ENCODE measurements around the gene EMP3. TPM values are rescaled to one million over a fixed set of nuclear protein-coding genes. Genes with fewer than 3 reads are reported as not detected.

The EMP3 gene
- total and polyA plus RNA-seq, 2 of the 13 experiments (the other 11 are each of a cell fraction or from before 2014, with no cell fraction given): 2.2 to 7.8 TPM

DNA sequence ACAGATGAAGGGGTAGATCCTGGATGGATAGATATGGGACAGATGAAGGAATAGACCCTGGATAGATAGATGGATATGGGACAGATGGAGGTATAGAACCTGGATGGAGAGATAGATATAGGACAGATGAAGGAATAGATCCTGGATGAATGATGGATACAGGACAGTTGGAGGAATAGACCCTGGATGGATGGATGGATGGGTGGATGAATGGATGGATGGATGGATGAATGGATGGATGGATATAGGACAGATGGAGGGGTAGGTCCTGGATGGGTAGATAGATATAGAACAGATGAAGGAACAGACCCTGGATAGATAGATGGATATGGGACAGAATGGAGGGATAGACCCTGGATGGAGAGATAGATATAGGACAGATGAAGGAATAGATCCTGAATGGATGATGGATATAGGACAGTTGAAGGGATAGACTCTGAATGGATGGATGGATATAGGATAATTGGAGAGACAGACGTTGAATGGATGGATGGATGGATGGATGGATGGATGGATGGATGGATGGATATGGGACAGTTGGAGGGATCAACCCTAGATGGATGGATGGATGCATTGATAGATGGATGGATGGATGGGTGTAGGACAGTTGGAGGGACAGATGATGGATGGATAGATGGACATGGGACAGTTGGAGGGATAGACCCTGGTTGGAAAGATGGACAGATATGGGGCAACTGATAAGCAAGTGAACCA, 23.3 kb upstream of the EMP3 start:
- no peak overlapping the region for H3K9ac ChIP-seq (ENCODE audit: insufficient read depth, low read depth, low read length)
- WGBS (ENCODE audit: low lambda C conversion rate): 0% methylated on average over 1 of the region's 1 CpG
- no peak overlapping the region for H3K27ac ChIP-seq (ENCODE audit: extremely low read length, insufficient read depth, low read length)
- no peaks in the 10 kb centered on the region for H4K20me1 ChIP-seq (ENCODE audit: insufficient read depth, low read length)
- H3K9me3 ChIP-seq (ENCODE audit: low read length): no peaks in the 10 kb centered on the region
- H3K4me2 ChIP-seq (ENCODE audit: low read depth, low read length): no peak overlapping the region
- no peak for ATAC-seq
- BruUV-seq (replicated peaks): no TSS peak
- H3K4me3 ChIP-seq (replicated peaks in 1 of 3; ENCODE audit: insufficient read depth in 1 of 3, low read depth in 2 of 3, low read length in 3 of 3): no peak overlapping the region
- in situ Hi-C loops (cut with HindIII; ENCODE audit: extremely low pct_ligation_motif_present, low pct_unique_long_range_greater_than_20kb) (no loop called here), intact Hi-C loops (cut with micrococcal nuclease; ENCODE audit: unreplicated experiment) (no loop called here)
- H3K4me1 ChIP-seq (ENCODE audit: insufficient read depth, low read length): peaks cover 2% of the 10 kb centered on the region
- H2AFZ ChIP-seq (ENCODE audit: low read length): no peak overlapping the region
- no peak for DNase-seq (ENCODE audit: low spot score)
- no peaks in the 10 kb centered on the region for H3K79me2 ChIP-seq (ENCODE audit: insufficient read depth, low read length)
- no peak for TF ChIP-seq ZNF569 (CRISPR knock-in tag; IDR thresholded peaks at IDR 0.05; ENCODE audit: borderline replicate concordance)
- TF ChIP-seq, protein P1, sequence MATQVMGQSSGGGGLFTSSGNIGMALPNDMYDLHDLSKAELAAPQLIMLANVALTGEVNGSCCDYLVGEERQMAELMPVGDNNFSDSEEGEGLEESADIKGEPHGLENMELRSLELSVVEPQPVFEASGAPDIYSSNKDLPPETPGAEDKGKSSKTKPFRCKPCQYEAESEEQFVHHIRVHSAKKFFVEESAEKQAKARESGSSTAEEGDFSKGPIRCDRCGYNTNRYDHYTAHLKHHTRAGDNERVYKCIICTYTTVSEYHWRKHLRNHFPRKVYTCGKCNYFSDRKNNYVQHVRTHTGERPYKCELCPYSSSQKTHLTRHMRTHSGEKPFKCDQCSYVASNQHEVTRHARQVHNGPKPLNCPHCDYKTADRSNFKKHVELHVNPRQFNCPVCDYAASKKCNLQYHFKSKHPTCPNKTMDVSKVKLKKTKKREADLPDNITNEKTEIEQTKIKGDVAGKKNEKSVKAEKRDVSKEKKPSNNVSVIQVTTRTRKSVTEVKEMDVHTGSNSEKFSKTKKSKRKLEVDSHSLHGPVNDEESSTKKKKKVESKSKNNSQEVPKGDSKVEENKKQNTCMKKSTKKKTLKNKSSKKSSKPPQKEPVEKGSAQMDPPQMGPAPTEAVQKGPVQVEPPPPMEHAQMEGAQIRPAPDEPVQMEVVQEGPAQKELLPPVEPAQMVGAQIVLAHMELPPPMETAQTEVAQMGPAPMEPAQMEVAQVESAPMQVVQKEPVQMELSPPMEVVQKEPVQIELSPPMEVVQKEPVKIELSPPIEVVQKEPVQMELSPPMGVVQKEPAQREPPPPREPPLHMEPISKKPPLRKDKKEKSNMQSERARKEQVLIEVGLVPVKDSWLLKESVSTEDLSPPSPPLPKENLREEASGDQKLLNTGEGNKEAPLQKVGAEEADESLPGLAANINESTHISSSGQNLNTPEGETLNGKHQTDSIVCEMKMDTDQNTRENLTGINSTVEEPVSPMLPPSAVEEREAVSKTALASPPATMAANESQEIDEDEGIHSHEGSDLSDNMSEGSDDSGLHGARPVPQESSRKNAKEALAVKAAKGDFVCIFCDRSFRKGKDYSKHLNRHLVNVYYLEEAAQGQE (IDR thresholded peaks at IDR 0.05; ENCODE audit: borderline replicate concordance in 1 of 2, low read depth in 1 of 2, low read length in 2 of 2): no peak
- no peak for TF ChIP-seq ZNF83 (CRISPR knock-in tag; IDR thresholded peaks at IDR 0.05; ENCODE audit: borderline replicate concordance)
- TF ChIP-seq SMAD9 (CRISPR knock-in tag; IDR thresholded peaks at IDR 0.05): no peak
- no peak for TF ChIP-seq KLF9 (CRISPR knock-in tag; IDR thresholded peaks at IDR 0.05; ENCODE audit: low read depth)
- no peak for TF ChIP-seq SMARCC2 (IDR thresholded peaks at IDR 0.05)
- no peak for TF ChIP-seq MIXL1 (CRISPR knock-in tag; IDR thresholded peaks at IDR 0.05)
- no peak for TF ChIP-seq KLF11 (CRISPR knock-in tag; IDR thresholded peaks at IDR 0.05)
- TF ChIP-seq AKAP8 (CRISPR knock-in tag; IDR thresholded peaks at IDR 0.05): no peak
- TF ChIP-seq ZNF33B (CRISPR knock-in tag; IDR thresholded peaks at IDR 0.05): no peak
- no peak for TF ChIP-seq KLF16 (CRISPR knock-in tag; IDR thresholded peaks at IDR 0.05)
- no peak for TF ChIP-seq ADNP (CRISPR knock-in tag; IDR thresholded peaks at IDR 0.05)
- FAIRE-seq: no peak
- H3K36me3 ChIP-seq (replicated peaks in 1 of 2; ENCODE audit: control insufficient read depth in 1 of 2, insufficient read depth in 2 of 2, low read length in 2 of 2): no peaks in the 10 kb centered on the region
- ChIA-PET POLR2A (no interaction called here), CTCF (ENCODE audit: low intra/inter-chr PET ratio, low total read pairs) (no interaction called here)
- H3K27me3 ChIP-seq (ENCODE audit: control insufficient read depth in 1 of 2, insufficient read depth in 2 of 2, low read length in 2 of 2): peaks cover 1 to 15% of the 10 kb centered on the region in 2 experiments
